SK-N-SH (cell line): ENCODE results near the gene PHACTR3. TPM values are rescaled to one million over a fixed set of nuclear protein-coding genes. Genes with fewer than 3 reads are reported as not detected.

ENCODE experiments used
- CTCF ChIA-PET: fragments of 300-600, 350-600 bp; formaldehyde crosslinking; extraction: SDS; loops from one replicate; lab custom pipeline; 2021; lab: Yijun Ruan, JAX
- POLR2A ChIA-PET: fragments of 350-600 bp; sonication (Branson Sonifier 250); formaldehyde crosslinking; extraction: SDS; loops from one replicate; lab custom pipeline; 2020; ENCODE audit warnings: antibody characterized with exemption, inconsistent platforms; lab: Yijun Ruan, JAX
- DNase-seq: peaks from one replicate; pipeline ENCODE4 v3.0.0; 2012
- H2AFZ ChIP-seq: fragments of 200-600 bp; sonication (generic); 2 replicates; pipeline ENCODE4 v1.8.1; 2016; ENCODE audit warnings: antibody characterized with exemption, mild to moderate bottlenecking, low read depth
- H3F3A ChIP-seq: fragments of 200-600 bp; sonication (generic); replicated peaks from 2 replicates; pipeline ENCODE3; 2016; ENCODE audit warnings: antibody characterized with exemption, mild to moderate bottlenecking; ENCODE audit not compliant: insufficient read depth
- H3K27ac ChIP-seq, 2 experiments: fragments of 200-500 bp in 1 of 2; fragments of 200-600 bp in 1 of 2; sonication (Bioruptor generic) in 1 of 2; sonication (generic), shearing (Covaris generic) in 1 of 2; 2 replicates each; pipeline versions ENCODE4 v1.5.1 to v1.6.1; 2014 to 2016; ENCODE audit warnings: low read depth in 2 of 2, inconsistent platforms in 1 of 2, low read length in 1 of 2, mild to moderate bottlenecking in 1 of 2, mixed read lengths in 1 of 2
- H3K27me3 ChIP-seq: fragments of 200-600 bp; sonication (generic), shearing (Covaris generic); 2 replicates; pipeline ENCODE4 v1.6.1; 2016; ENCODE audit warnings: mixed run types; ENCODE audit not compliant: insufficient read depth
- H3K36me3 ChIP-seq, 2 experiments: fragments of 200-500 bp in 1 of 2; fragments of 200-600 bp in 1 of 2; sonication (Bioruptor generic) in 1 of 2; sonication (generic) in 1 of 2; replicated peaks in 1 of 2; 2 replicates each; pipeline versions ENCODE3 to v1.5.1; 2014 to 2016; ENCODE audit warnings: low read length in 1 of 2, mild to moderate bottlenecking in 1 of 2; ENCODE audit not compliant: insufficient read depth in 2 of 2, control insufficient read depth in 1 of 2
- H3K4me1 ChIP-seq, 2 experiments: fragments of 200-500 bp in 1 of 2; fragments of 200-600 bp in 1 of 2; sonication (Bioruptor generic) in 1 of 2; sonication (generic), shearing (Covaris generic) in 1 of 2; 2 replicates each; pipeline versions ENCODE4 v1.5.1 to v1.6.1; 2014 to 2016; ENCODE audit warnings: low read depth in 1 of 2, low read length in 1 of 2, mixed run types in 1 of 2; ENCODE audit not compliant: insufficient read depth in 2 of 2, control insufficient read depth in 1 of 2
- H3K4me2 ChIP-seq: fragments of 200-600 bp; sonication (generic), shearing (Covaris generic); 2 replicates; pipeline ENCODE4 v1.6.1; 2017; ENCODE audit warnings: mixed run types
- H3K4me3 ChIP-seq, 2 experiments: fragments of 200-500 bp in 1 of 2; fragments of 200-600 bp in 1 of 2; sonication (Bioruptor generic) in 1 of 2; sonication (generic), shearing (Covaris generic) in 1 of 2; 2 replicates each; pipeline versions ENCODE4 v1.5.1 to v1.8.1; 2014 to 2016; ENCODE audit warnings: low read depth in 2 of 2, inconsistent platforms in 1 of 2, low read length in 1 of 2, mild to moderate bottlenecking in 1 of 2, mixed read lengths in 1 of 2, moderate library complexity in 1 of 2
- H3K79me2 ChIP-seq: fragments of 200-600 bp; sonication (generic); 2 replicates; pipeline ENCODE4 v1.8.1; 2017; ENCODE audit warnings: mild to moderate bottlenecking; ENCODE audit not compliant: insufficient read depth
- H3K9ac ChIP-seq: fragments of 200-600 bp; sonication (generic); 2 replicates; pipeline ENCODE4 v1.6.1; 2017; ENCODE audit warnings: mixed run types
- H3K9me2 ChIP-seq: fragments of 200-600 bp; sonication (generic); 2 replicates; pipeline ENCODE4 v1.6.1; 2017; ENCODE audit warnings: mixed run types
- H3K9me3 ChIP-seq: fragments of 200-600 bp; sonication (generic); 2 replicates; pipeline ENCODE4 v1.6.1; 2017; ENCODE audit warnings: mixed run types, mild to moderate bottlenecking, moderate library complexity
- H4K20me1 ChIP-seq: fragments of 200-600 bp; sonication (generic); 2 replicates; pipeline ENCODE4 v1.6.1; 2017; ENCODE audit warnings: mild to moderate bottlenecking, mixed run types; ENCODE audit not compliant: insufficient read depth
- CHD2 ChIP-seq: fragments of 150-350 bp; IDR thresholded peaks from 2 replicates; pipeline ENCODE4 v1.6.1; 2018; ENCODE audit warnings: low read length; ENCODE audit not compliant: partially characterized antibody
- ELF1 ChIP-seq: IDR thresholded peaks from 2 replicates; pipeline ENCODE4 v1.4.0; 2012
- FOXM1 ChIP-seq: IDR thresholded peaks from 2 replicates; pipeline ENCODE4 v1.4.0; 2012; ENCODE audit warnings: low read depth, mild to moderate bottlenecking
- GATA2 ChIP-seq: sonication (generic); formaldehyde crosslinking; IDR thresholded peaks from 2 replicates; pipeline ENCODE4 v1.5.0; 2020; ENCODE audit warnings: mild to moderate bottlenecking, missing genetic modification reagents
- IRF3 ChIP-seq: fragments of 150-350 bp; IDR thresholded peaks from 2 replicates; pipeline ENCODE4 v1.6.1; 2016; ENCODE audit warnings: mild to moderate bottlenecking, low read depth, low read length
- MAX ChIP-seq: IDR thresholded peaks from 2 replicates; pipeline ENCODE4 v1.4.0; 2012; ENCODE audit warnings: low read depth
- MXI1 ChIP-seq: IDR thresholded peaks from 2 replicates; pipeline ENCODE4 v1.6.1; 2012; ENCODE audit warnings: mild to moderate bottlenecking, low read depth, low read length, improper control_type of control experiment
- NRF1 ChIP-seq: IDR thresholded peaks from 2 replicates; pipeline ENCODE4 v1.6.1; 2012; ENCODE audit warnings: low read depth, mild to moderate bottlenecking, low read length
- PBX3 ChIP-seq: IDR thresholded peaks from 2 replicates; pipeline ENCODE4; 2012
- POLR2AphosphoS5 ChIP-seq: IDR thresholded peaks from 2 replicates; pipeline ENCODE4 v1.6.1; 2012; ENCODE audit warnings: low read depth, low read length
- RAD21 ChIP-seq: IDR thresholded peaks from 2 replicates; pipeline ENCODE4 v1.6.1; 2012; ENCODE audit warnings: mild to moderate bottlenecking, low read length
- REST ChIP-seq: IDR thresholded peaks from 2 replicates; pipeline ENCODE4 v1.6.1; 2012; ENCODE audit warnings: mild to moderate bottlenecking, low read depth, low read length, moderate library complexity
- RFX5 ChIP-seq: IDR thresholded peaks from 2 replicates; pipeline ENCODE4 v1.6.1; 2012; ENCODE audit warnings: mild to moderate bottlenecking, improper control_type of control experiment, low read length
- SIN3A ChIP-seq: IDR thresholded peaks from 2 replicates; pipeline ENCODE4 v1.6.1; 2012; ENCODE audit warnings: low read depth, mild to moderate bottlenecking, low read length, moderate library complexity, borderline replicate concordance
- SMC3 ChIP-seq: IDR thresholded peaks from 2 replicates; pipeline ENCODE4 v1.6.1; 2012; ENCODE audit warnings: low read depth, low read length, improper control_type of control experiment
- TAF1 ChIP-seq: IDR thresholded peaks from 2 replicates; pipeline ENCODE4 v1.6.1; 2012; ENCODE audit warnings: low read depth, mild to moderate bottlenecking, low read length, moderate library complexity, borderline replicate concordance
- TEAD4 ChIP-seq: IDR thresholded peaks from 2 replicates; pipeline ENCODE4 v1.4.0; 2012; ENCODE audit warnings: mild to moderate bottlenecking, borderline replicate concordance; ENCODE audit not compliant: insufficient read depth
- USF1 ChIP-seq: IDR thresholded peaks from 2 replicates; pipeline ENCODE4 v1.4.0; 2012; ENCODE audit warnings: low read depth, borderline replicate concordance
- YY1 ChIP-seq: IDR thresholded peaks from 2 replicates; pipeline ENCODE4 v1.4.0; 2012; ENCODE audit warnings: low read depth, mild to moderate bottlenecking
- WGBS: methylation state at CpG from one replicate; pipeline ENCODE4 v1.1.6; 2017; ENCODE audit warnings: low lambda C conversion rate; 5-methylcytosine and 5-hydroxymethylcytosine counted together
- polyA plus RNA-seq, 3 experiments: library from polyadenylated mRNA; depleted of rRNA; stranded (reverse); fragments of >200 nt; gene quantifications; 2 replicates each; pipeline ENCODE4 v1.2.3, GENCODE V29; 2012

Gene PHACTR3
- polyA plus RNA-seq, 1 of the 3 experiments (the other 2 are of a cell fraction): 0.10 TPM

- H3K4me3 ChIP-seq: no peak overlapping the region
- ChIA-PET CTCF (interaction anchor here (0.7 to 0.8 kb wide), 2 partner anchors 69 to 143 kb away, joined by 3 read pairs; no protein-coding TSS in a partner anchor), POLR2A (no interaction called here)
- H3K79me2 ChIP-seq: no peaks in the 10 kb centered on the region
- no peaks in the 10 kb centered on the region; a peak in 1 of 4 replicates for H3K4me1 ChIP-seq
- no peak for DNase-seq
- no peaks in the 10 kb centered on the region for H4K20me1 ChIP-seq
- no peak overlapping the region for H3K9ac ChIP-seq
- no peaks in the 10 kb centered on the region for H3K27me3 ChIP-seq
- H3K9me2 ChIP-seq: no peaks in the 10 kb centered on the region
- TF ChIP-seq SMC3: no peak
- TF ChIP-seq REST: no peak
- TF ChIP-seq CHD2: no peak
- no peak for TF ChIP-seq ELF1
- TF ChIP-seq RAD21: no peak
- TF ChIP-seq MAX: no peak
- TF ChIP-seq IRF3: no peak
- TF ChIP-seq NRF1: no peak
- no peak for TF ChIP-seq MXI1
- TF ChIP-seq TAF1: no peak
- TF ChIP-seq FOXM1: no peak
- no peak overlapping the region for H2AFZ ChIP-seq
- H3K4me2 ChIP-seq: no peak overlapping the region
- no peaks in the 10 kb centered on the region for H3K9me3 ChIP-seq
- H3F3A ChIP-seq: no peaks in the 10 kb centered on the region
- no peak overlapping the region for H3K27ac ChIP-seq
- 40% methylated on average over 5 of the region's 5 CpGs for WGBS
- H3K36me3 ChIP-seq: no peaks in the 10 kb centered on the region
Measured at GRCh38 chr20:59640267-59640666, 35.9 kb downstream of the PHACTR3 start.

- Histone ChIP-seq H3K4me2 (no peak overlapping the region), H3K27me3 (no peaks in the 10 kb centered on the region)
- CTCF ChIA-PET: no interaction called here
- TF ChIP-seq RFX5: no peak
- TF ChIP-seq POLR2AphosphoS5: no peak
- TF ChIP-seq YY1: no peak
- no peak for TF ChIP-seq SIN3A
- TF ChIP-seq PBX3: no peak
- TF ChIP-seq GATA2: no peak
- TF ChIP-seq TEAD4: no peak
- no peak for TF ChIP-seq USF1
- TF ChIP-seq, all 33 proteins: peak for 0
- no peaks in the 10 kb centered on the region for H3F3A ChIP-seq
- H4K20me1 ChIP-seq: no peaks in the 10 kb centered on the region
- POLR2A ChIA-PET: no interaction called here
- H2AFZ ChIP-seq: no peak overlapping the region
- WGBS: 57% methylated on average over 12 of the region's 12 CpGs
- no peaks in the 10 kb centered on the region for H3K9me3 ChIP-seq
- DNase-seq: no peak
- no peak overlapping the region for H3K4me3 ChIP-seq
- no peak overlapping the region for H3K27ac ChIP-seq
- no peaks in the 10 kb centered on the region; a peak in 1 of 4 replicates for H3K4me1 ChIP-seq
- no peaks in the 10 kb centered on the region for H3K9me2 ChIP-seq
- no peaks in the 10 kb centered on the region for H3K36me3 ChIP-seq
- no peak overlapping the region for H3K9ac ChIP-seq
- H3K79me2 ChIP-seq: no peaks in the 10 kb centered on the region
Measured at GRCh38 chr20:59643615-59644061, 39.3 kb downstream of the PHACTR3 start.
